NCI-H1436 (cell line): ENCODE measurements around the gene PAIP1.
A peak's percentile ranks its signal among the peaks of the same experiment; 100 is the strongest.
"Not testable (repeated sequence)": the region's sequence is repeated elsewhere in the genome, so short reads cannot be mapped to it uniquely, and the experiment has no call there.

Experiments
- DNase-seq: peaks from one replicate; lab custom pipeline; 2025; lab: John Stamatoyannopoulos, UW

PAIP1 gene

GRCh38 chr5:43515678-43516048 is 41.2 kb downstream of the PAIP1 start:
- no peak for DNase-seq

GRCh38 chr5:43514816-43515677 is 41.8 kb downstream of the PAIP1 start, which contains the start of gene C5orf34:
Gene C5orf34, minus strand, starts transcription at chr5:43515148. Its CDS starts 5,809 bp downstream, at chr5:43509339.
- peak; percentile 95 for DNase-seq

GRCh38 chr5:43514471-43514815 is 42.4 kb downstream of the PAIP1 start:
- DNase-seq, result no peak

GRCh38 chr5:43514025-43514424 is 42.9 kb downstream of the PAIP1 start:
- no peak for DNase-seq

DNA sequence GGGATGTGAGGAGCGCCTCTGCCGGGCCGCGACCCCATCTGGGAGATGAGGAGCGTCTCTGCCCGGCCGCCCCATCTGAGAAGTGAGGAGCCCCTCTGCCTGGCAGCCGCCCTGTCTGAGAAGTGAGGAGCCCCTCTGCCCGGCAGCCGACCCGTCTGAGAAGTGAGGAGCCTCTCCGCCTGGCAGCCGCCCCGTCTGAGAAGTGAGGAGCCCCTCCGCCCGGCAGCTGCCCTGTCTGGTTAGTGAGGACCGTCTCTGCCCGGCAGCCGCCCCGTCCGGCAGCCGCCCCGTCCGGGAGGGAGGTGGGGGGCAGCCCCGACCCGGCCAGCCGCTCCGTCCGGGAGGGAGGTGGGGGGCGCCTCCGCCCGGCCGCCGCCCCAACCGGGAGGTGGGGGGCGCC is 45.8 kb downstream of the PAIP1 start:
- DNase-seq, result not testable (repeated sequence)

GRCh38 chr5:43498581-43498980 is 58.3 kb downstream of the PAIP1 start:
- no peak for DNase-seq

GRCh38 chr5:43497311-43498104 is 59.4 kb downstream of the PAIP1 start:
- no peak for DNase-seq

- no peak for DNase-seq
Measured at GRCh38 chr5:43491326-43491725, 65.6 kb downstream of the PAIP1 start.

- no peak for DNase-seq
Measured at GRCh38 chr5:43486353-43486752, 70.5 kb downstream of the PAIP1 start.

GRCh38 chr5:43485406-43485805 is 71.5 kb downstream of the PAIP1 start:
- DNase-seq, result no peak

DNA sequence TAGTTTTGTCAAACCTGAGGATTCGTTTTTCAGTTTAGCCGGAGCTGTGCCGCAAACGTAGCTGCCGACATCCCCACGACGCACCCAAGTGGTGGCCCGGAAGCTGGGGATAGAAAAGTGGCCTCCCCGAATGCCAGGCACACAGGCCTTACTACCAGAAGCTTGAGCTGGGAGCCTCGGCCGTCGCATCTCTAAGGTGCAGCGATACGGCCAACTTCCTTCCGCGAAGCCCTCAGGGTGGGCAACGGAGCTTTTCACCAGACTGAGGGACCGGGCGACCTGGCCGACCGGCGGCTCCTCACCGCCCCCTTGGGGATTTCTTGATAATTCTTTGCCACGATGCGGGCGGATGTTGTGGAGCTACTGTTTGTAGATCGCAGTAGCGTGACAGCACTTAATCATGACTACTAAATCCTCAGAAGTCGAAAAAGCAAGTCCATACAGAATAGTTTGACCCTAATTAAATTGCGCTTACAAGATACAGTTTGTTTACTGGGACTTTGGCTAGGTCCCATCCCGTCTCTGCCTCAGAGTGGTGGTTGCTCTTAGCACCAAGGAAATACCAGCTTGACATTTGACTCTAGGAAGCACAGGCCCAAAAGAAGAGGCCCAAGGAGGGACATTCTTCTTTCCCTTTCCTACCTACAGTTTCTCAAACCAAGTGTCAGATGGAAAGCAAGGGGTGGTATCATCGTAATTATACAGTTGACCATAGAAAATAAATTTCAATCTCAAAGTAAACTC is 72.6 kb downstream of the PAIP1 start:
- DNase-seq, result peak; percentile 71

DNA sequence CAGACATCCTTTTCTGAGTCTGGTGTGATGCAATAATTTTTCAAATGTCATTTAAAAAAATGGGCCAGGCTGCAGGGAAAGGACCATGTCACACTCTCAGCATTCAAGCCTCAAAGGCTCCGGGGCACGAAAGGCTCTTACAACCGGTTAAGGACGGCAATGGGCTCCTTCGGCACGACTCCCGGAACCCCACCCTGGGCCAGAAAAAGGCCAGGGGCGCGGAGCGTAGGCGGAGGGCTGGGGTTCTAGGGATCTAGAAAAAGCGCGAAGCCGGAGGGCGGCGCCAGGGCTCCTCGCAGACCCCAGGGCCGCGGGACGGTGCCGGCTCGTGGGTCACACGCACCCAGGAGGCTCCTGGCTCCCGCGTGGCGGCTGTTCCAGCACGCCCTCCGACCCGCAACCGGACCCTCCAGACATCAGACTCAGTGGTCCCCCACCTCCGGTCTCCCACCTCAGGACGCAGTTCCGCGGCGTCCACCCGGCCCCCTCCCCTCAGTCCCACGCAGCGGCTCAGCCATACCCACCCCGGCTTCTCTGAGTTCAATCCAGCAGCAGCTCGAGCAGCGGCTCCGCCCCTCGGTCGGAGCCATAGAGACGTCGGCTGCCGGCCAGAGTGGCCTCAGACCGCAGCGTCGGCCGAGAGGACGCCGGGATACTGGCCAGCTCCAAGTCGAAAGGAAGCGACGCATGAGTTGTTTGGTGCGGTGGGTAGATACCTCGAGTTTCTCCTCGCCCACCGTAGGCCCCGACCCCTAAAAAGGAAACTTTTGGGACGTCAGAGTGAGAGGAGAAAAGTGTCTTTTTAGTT is 73.4 kb downstream of the PAIP1 start, which contains the start of gene TMEM267:
TMEM267 (minus strand) TSS at position 568 of the 808 bp plus-strand sequence. CDS start 29,896 bp downstream, outside the sequence.
- DNase-seq, result peak; percentile 85

DNA sequence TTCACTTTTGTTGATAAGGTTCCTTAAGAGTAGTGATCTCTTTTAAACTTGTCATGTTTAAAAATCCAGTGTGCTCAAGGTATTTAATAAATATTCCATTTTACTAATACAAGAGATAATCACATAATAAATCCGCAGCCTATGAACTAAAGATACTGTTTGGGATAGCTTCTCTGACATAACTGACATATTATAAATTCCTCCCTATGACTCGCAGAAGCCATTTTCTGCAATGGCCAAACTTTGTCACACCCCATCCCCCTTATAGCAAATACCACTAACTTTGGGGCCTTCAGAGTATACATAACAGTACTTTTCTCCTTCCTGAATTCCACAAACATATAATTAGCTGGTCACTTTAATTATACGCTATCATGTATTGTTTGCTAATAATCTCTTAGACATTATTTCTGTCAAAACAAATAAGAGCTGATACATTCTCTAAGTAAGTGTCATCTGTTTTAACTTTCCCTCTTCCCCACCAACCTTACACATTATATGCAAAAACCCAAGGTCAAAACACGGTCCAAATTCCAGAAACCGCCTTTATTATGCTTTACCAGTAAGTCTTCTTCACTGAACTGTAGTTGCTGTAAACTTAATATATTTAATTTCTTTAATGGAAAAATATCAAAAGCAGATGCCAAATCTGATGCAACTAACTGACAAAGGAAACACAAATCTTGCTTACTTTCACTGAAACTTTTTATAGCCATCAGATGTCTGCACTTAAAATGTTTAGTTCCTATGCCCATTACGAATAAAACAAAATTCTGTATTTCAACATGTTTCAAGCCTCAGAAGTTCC is 74.2 kb downstream of the PAIP1 start:
- no peak for DNase-seq
